GM18907 (cell line): ENCODE measurements around the gene ASPHD1.
"Not testable (repeated sequence)": the region's sequence is repeated elsewhere in the genome, so short reads cannot be mapped to it uniquely, and the experiment has no call there.

Experiments used
- ATAC-seq: cut with Tn5 transposase; IDR thresholded peaks from one replicate; pipeline ENCODE4 v1.9.1; 2021; ENCODE audit warnings: mild to moderate bottlenecking, moderate library complexity; ENCODE audit not compliant: unreplicated experiment

The ASPHD1 gene

GRCh38 chr16:29905668-29906067, 5.4 kb downstream of the ASPHD1 start:
- no peak for ATAC-seq

GRCh38 chr16:29906520-29907244, 6.4 kb downstream of the ASPHD1 start:
- no peak for ATAC-seq

GRCh38 chr16:29907973-29908372, 7.7 kb downstream of the ASPHD1 start:
- no peak for ATAC-seq

- ATAC-seq, result no peak
Observed at GRCh38 chr16:29908719-29909220, 8.5 kb downstream of the ASPHD1 start.

GRCh38 chr16:29909391-29909790, 9.1 kb downstream of the ASPHD1 start:
- no peak for ATAC-seq

GRCh38 chr16:29909851-29910250, 9.6 kb downstream of the ASPHD1 start:
- ATAC-seq, result not testable (repeated sequence)

GRCh38 chr16:29910819-29911675, 10.8 kb downstream of the ASPHD1 start:
- ATAC-seq, result no peak

GRCh38 chr16:29911676-29912010, 11.4 kb downstream of the ASPHD1 start:
- no peak for ATAC-seq

- no peak for ATAC-seq
Observed at GRCh38 chr16:29912087-29912486, 11.8 kb downstream of the ASPHD1 start.

GRCh38 chr16:29913514-29913913, 13.2 kb downstream of the ASPHD1 start:
- no peak for ATAC-seq

- ATAC-seq, result no peak
Observed at GRCh38 chr16:29915590-29916247, 15.4 kb downstream of the ASPHD1 start.

GRCh38 chr16:29916979-29917378, 16.7 kb downstream of the ASPHD1 start:
- ATAC-seq, result no peak

GRCh38 chr16:29920288-29921033, 20.2 kb downstream of the ASPHD1 start:
- ATAC-seq, result no peak

- no peak for ATAC-seq
Observed at GRCh38 chr16:29921034-29921385, 20.7 kb downstream of the ASPHD1 start.

GRCh38 chr16:29922326-29922725, 22.0 kb downstream of the ASPHD1 start:
- ATAC-seq, result no peak

GRCh38 chr16:29922986-29923501, 22.8 kb downstream of the ASPHD1 start:
- ATAC-seq, result no peak

GRCh38 chr16:29925105-29925756, 24.9 kb downstream of the ASPHD1 start:
- ATAC-seq, result no peak

- peak; percentile 89 for ATAC-seq
Observed at GRCh38 chr16:29925781-29926710, 25.8 kb downstream of the ASPHD1 start, which contains the start of gene KCTD13. TSS of gene KCTD13 (minus strand) at chr16:29926226. CDS start at chr16:29926033, 193 bp downstream.

- ATAC-seq, result no peak
Observed at GRCh38 chr16:29926711-29927052, 26.4 kb downstream of the ASPHD1 start.
